Gastrocnemius medialis (tissue), 4 donors: ENCODE results near the gene RADIL.
"Not testable (repeated sequence)": the region's sequence is repeated elsewhere in the genome, so short reads cannot be mapped to it uniquely, and the experiment has no call there.

Experiments
- CTCF ChIP-seq, 5 experiments: fragments of 450-650 bp in 3 of 5; fragments of 200-600 bp in 2 of 5; sonication (generic) in 2 of 5; IDR thresholded peaks in 4 of 5; conservative IDR thresholded peaks in 1 of 5; 1 replicate in 4 of 5; 2 replicates in 1 of 5; pipeline ENCODE4 v1.5.1; 2016 to 2019; ENCODE audit warnings: antibody characterized with exemption in 5 of 5, mild to moderate bottlenecking in 3 of 5, moderate library complexity in 3 of 5
- POLR2A ChIP-seq, 2 donors: fragments of 450-650 bp; IDR thresholded peaks; one replicate each; pipeline ENCODE4 v1.6.1; 2017; ENCODE audit warnings: antibody characterized with exemption in 2 of 2, mild to moderate bottlenecking in 2 of 2, moderate library complexity in 2 of 2

- not testable (repeated sequence) for TF ChIP-seq CTCF (IDR thresholded peaks at IDR 0.05 in 4 of 5, conservative IDR thresholded peaks at IDR 0.05 in 1 of 5); POLR2A (IDR thresholded peaks at IDR 0.05)
Observed at GRCh38 chr7:4802577-4802976, 80.9 kb downstream of the RADIL start.
